Neuronal stem cell (in vitro differentiated cells): ENCODE data around the gene RNF32.

Experiments used
- DNase-seq: peaks from one replicate; pipeline ENCODE4 v3.0.0-alpha.2; 2013; ENCODE audit warnings: low spot score
- H2AFZ ChIP-seq: one replicate; pipeline ENCODE4 v1.6.1; 2013; ENCODE audit warnings: mild to moderate bottlenecking, low read length, inconsistent platforms
- H2AK5ac ChIP-seq: 2 replicates; pipeline ENCODE4 v1.6.1; 2013; ENCODE audit warnings: low read depth, mild to moderate bottlenecking, inconsistent platforms, low read length, moderate library complexity, mixed read lengths
- H2BK120ac ChIP-seq: 2 replicates; pipeline ENCODE4 v1.6.1; 2013; ENCODE audit warnings: low read depth, mild to moderate bottlenecking, inconsistent platforms, low read length, moderate library complexity, mixed read lengths
- H2BK12ac ChIP-seq: one replicate; pipeline ENCODE4 v1.6.1; 2013; ENCODE audit warnings: low read length, inconsistent platforms
- H2BK15ac ChIP-seq: 2 replicates; pipeline ENCODE4 v1.6.1; 2013; ENCODE audit warnings: mild to moderate bottlenecking, low read length, inconsistent platforms, mixed read lengths
- H2BK5ac ChIP-seq: one replicate; pipeline ENCODE4 v1.6.1; 2013; ENCODE audit warnings: inconsistent platforms, mild to moderate bottlenecking, low read length, moderate library complexity
- H3K14ac ChIP-seq: one replicate; pipeline ENCODE4 v1.6.1; 2013; ENCODE audit warnings: low read length, inconsistent platforms
- H3K18ac ChIP-seq: 2 replicates; pipeline ENCODE4 v1.6.1; 2013; ENCODE audit warnings: low read length, inconsistent platforms
- H3K23ac ChIP-seq: 2 replicates; pipeline ENCODE4 v1.6.1; 2013; ENCODE audit warnings: low read depth, mild to moderate bottlenecking, mixed read lengths, low read length, inconsistent platforms; ENCODE audit not compliant: poor library complexity
- H3K27ac ChIP-seq: replicated peaks from 3 replicates; pipeline ENCODE4 v1.5.1; 2013; ENCODE audit warnings: low read length, inconsistent platforms
- H3K27me3 ChIP-seq, 3 experiments: 2 replicates each; pipeline ENCODE4 v1.6.1; 2013; ENCODE audit warnings: low read length in 3 of 3, mild to moderate bottlenecking in 2 of 3, inconsistent platforms in 1 of 3, low read depth in 1 of 3, mixed read lengths in 1 of 3, moderate library complexity in 1 of 3; ENCODE audit not compliant: control insufficient read depth in 3 of 3, insufficient read depth in 3 of 3
- H3K36me3 ChIP-seq, 2 donors: replicated peaks in 1 of 2; 2 replicates each; pipeline ENCODE4 v1.6.1; 2013; ENCODE audit warnings: low read length in 2 of 2; ENCODE audit not compliant: control insufficient read depth in 2 of 2, insufficient read depth in 2 of 2
- H3K4ac ChIP-seq: 2 replicates; pipeline ENCODE4 v1.6.1; 2013; ENCODE audit warnings: inconsistent platforms, mild to moderate bottlenecking, low read length, moderate library complexity
- H3K4me1 ChIP-seq, 2 donors: 1 replicate in 1 of 2; 2 replicates in 1 of 2; pipeline ENCODE4 v1.6.1; 2013; ENCODE audit warnings: low read length in 2 of 2, low read depth in 1 of 2; ENCODE audit not compliant: control insufficient read depth in 2 of 2, insufficient read depth in 1 of 2
- H3K4me2 ChIP-seq: one replicate; pipeline ENCODE4 v1.6.1; 2013; ENCODE audit warnings: mild to moderate bottlenecking, low read length, inconsistent platforms; ENCODE audit not compliant: insufficient read depth, poor library complexity, severe bottlenecking
- H3K4me3 ChIP-seq, 2 donors: 2 replicates each; pipeline ENCODE4 v1.5.1; 2013; ENCODE audit warnings: low read length in 2 of 2, mild to moderate bottlenecking in 2 of 2, inconsistent platforms in 1 of 2, moderate library complexity in 1 of 2
- H3K79me1 ChIP-seq: one replicate; pipeline ENCODE4 v1.6.1; 2013; ENCODE audit warnings: low read depth, mild to moderate bottlenecking, inconsistent platforms, low read length, moderate library complexity
- H3K9ac ChIP-seq: one replicate; pipeline ENCODE4 v1.6.1; 2013; ENCODE audit warnings: mild to moderate bottlenecking, low read depth, low read length, inconsistent platforms; ENCODE audit not compliant: poor library complexity
- H3K9me3 ChIP-seq, 2 donors: replicated peaks in 1 of 2; 2 replicates each; pipeline versions ENCODE3 to v1.6.1; 2013; ENCODE audit warnings: low read length in 2 of 2, mild to moderate bottlenecking in 2 of 2, inconsistent platforms in 1 of 2, low read depth in 1 of 2, mixed read lengths in 1 of 2, moderate library complexity in 1 of 2; ENCODE audit not compliant: control insufficient read depth in 2 of 2, insufficient read depth in 1 of 2
- H4K8ac ChIP-seq: one replicate; pipeline ENCODE4 v1.6.1; 2013; ENCODE audit warnings: low read depth, mild to moderate bottlenecking, inconsistent platforms, low read length, moderate library complexity
- H4K91ac ChIP-seq: one replicate; pipeline ENCODE4 v1.6.1; 2013; ENCODE audit warnings: low read length, low read depth, mild to moderate bottlenecking, inconsistent platforms; ENCODE audit not compliant: poor library complexity
- WGBS, 2 donors: extraction: QIAGEN DNeasy Blood & Tissue Kit; methylation state at CpG; one replicate each; pipeline ENCODE4 v1.1.7; 2013; ENCODE audit warnings: missing lambda C conversion rate in 2 of 2, mixed read lengths in 1 of 2; ENCODE audit not compliant: insufficient read length in 2 of 2, insufficient replicate concordance in 1 of 2; ENCODE audit errors: extremely low coverage in 2 of 2; 5-methylcytosine and 5-hydroxymethylcytosine counted together

The RNF32 gene

DNA sequence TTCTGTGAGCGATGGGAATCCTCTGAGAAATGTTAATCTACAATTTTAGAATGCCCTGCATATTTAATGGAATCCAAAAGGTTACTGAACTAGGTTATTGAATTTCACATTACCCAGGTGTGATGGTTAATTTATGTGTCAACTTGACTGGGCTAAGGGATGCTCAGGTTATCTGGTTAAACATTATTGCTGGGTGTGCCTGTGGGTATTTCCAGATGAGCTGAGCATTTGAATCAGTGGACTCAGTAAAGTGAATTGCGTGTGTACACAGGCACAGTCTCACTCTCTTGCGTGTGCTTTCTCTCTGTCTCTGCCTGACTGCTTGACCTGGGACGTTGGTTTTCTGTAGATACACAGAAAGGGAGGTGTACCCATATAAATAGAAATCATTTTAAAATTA lies 21.7 kb downstream of the RNF32 start:
- Histone ChIP-seq H3K9me3 (no peaks in the 10 kb centered on the region), H3K4me3 (no peak overlapping the region), H3K27ac (no peak overlapping the region), H3K9ac (no peak overlapping the region), H4K91ac (no peak overlapping the region), H2AK5ac (no peak overlapping the region), H3K4me1 (peaks cover 0 to 11% of the 10 kb centered on the region in 2 donors), H2BK15ac (no peak overlapping the region), H2AFZ (no peak overlapping the region), H3K27me3 (no peaks in the 10 kb centered on the region), H3K4me2 (no peak overlapping the region), H3K18ac (no peak overlapping the region), H4K8ac (no peak overlapping the region), H3K14ac (no peak overlapping the region), H2BK12ac (no peak overlapping the region), H3K4ac (no peak overlapping the region), H2BK120ac (no peak overlapping the region), H2BK5ac (no peak overlapping the region), H3K36me3 (no peaks in the 10 kb centered on the region), H3K23ac (no peak overlapping the region), H3K79me1 (no peaks in the 10 kb centered on the region)
- DNase-seq = no peak
- WGBS, 2 donors = no CpG with 5 or more reads among the region's 4 CpGs

DNA sequence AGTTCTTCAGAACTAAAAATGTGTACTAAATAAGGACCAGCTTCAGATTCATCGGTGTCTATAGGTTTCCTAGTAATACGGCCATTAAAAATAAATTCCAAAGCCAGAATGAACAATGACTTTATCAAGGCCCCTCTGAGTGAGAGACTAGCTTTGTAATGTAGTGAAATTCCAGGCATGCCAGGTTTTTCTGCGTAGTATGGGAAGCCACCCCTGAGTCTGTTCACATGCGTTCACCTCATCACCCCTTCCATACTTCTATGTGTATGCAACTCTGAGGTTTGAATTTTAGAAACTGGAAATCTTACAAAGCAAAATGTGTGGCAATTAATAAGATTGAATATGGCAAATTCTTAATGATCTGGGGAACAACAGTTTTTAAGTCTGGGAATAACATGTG lies 24.5 kb downstream of the RNF32 start:
- Histone ChIP-seq H3K18ac (no peak overlapping the region), H4K91ac (no peak overlapping the region), H2AK5ac (no peak overlapping the region), H2BK120ac (no peak overlapping the region), H2BK12ac (no peak overlapping the region), H3K4ac (no peak overlapping the region), H2AFZ (no peak overlapping the region), H3K23ac (no peak overlapping the region), H3K27ac (peak overlapping the region; percentile 66), H3K9me3 (peaks cover 3 to 5% of the 10 kb centered on the region in 2 donors), H2BK5ac (no peak overlapping the region), H3K14ac (no peak overlapping the region), H3K9ac (no peak overlapping the region), H2BK15ac (no peak overlapping the region), H3K79me1 (no peaks in the 10 kb centered on the region), H4K8ac (no peak overlapping the region), H3K27me3 (no peaks in the 10 kb centered on the region), H3K4me2 (no peak overlapping the region), H3K4me3 (no peak overlapping the region), H3K4me1 (peaks cover 0 to 11% of the 10 kb centered on the region in 2 donors), H3K36me3 (peaks cover 4 to 7% of the 10 kb centered on the region in 2 donors)
- peak; percentile 42 for DNase-seq
- WGBS, 2 donors = no CpG with 5 or more reads among the region's 4 CpGs

DNA sequence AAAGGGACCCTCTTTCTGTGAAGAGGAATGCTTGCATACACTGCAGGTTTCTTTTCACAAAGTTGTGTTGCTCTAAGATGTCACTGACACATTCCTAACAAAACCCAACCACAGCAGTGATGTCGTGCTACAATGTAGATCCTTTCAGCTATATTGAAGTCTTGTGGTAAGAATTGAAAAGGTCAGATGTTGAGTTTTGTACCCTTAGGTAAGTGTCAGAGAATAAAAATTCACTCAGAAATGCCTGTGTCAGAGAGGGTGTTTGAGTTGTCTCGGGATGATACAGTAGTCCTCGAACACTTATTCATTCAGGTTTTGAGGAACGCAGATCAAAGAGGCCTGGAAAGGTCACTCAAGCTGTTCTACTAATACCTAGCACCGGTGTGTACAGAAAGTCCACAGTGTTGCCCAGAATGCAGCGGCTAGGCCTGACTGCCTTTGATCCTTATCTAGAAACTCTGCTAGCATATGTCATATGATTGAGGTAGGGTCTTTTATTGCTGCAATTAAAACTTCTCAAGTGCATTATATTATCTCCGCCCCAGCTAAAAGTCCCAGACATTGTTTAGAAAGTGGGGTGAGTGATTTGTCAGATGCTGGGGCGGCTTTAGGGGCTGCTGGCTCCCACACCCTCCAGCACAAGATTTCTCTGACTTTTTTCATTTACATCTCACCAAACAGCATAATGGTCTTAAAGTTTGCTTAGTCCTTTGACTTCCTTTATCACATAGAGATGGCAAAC lies 26.0 kb downstream of the RNF32 start:
- no peak overlapping the region for H2BK12ac ChIP-seq
- H3K14ac ChIP-seq = no peak overlapping the region
- peaks cover 3 to 5% of the 10 kb centered on the region in 2 donors for H3K9me3 ChIP-seq
- WGBS, 2 donors = no CpG with 5 or more reads among the region's 8 CpGs
- DNase-seq = no peak
- H3K9ac ChIP-seq = no peak overlapping the region
- peak overlapping the region; percentile 1 for H2BK15ac ChIP-seq
- H3K79me1 ChIP-seq = no peaks in the 10 kb centered on the region
- H3K4me1 ChIP-seq = peaks cover 0 to 11% of the 10 kb centered on the region in 2 donors
- no peak overlapping the region for H3K18ac ChIP-seq
- H3K4ac ChIP-seq = no peak overlapping the region
- no peak overlapping the region for H2AFZ ChIP-seq
- no peak overlapping the region for H2AK5ac ChIP-seq
- H3K4me3 ChIP-seq = no peak overlapping the region
- no peak overlapping the region for H2BK120ac ChIP-seq
- no peak overlapping the region for H2BK5ac ChIP-seq
- H3K4me2 ChIP-seq = no peak overlapping the region
- H3K36me3 ChIP-seq = peaks cover 4 to 14% of the 10 kb centered on the region in 2 donors
- H3K27me3 ChIP-seq = no peaks in the 10 kb centered on the region
- peak overlapping the region; percentile 61 for H3K27ac ChIP-seq
- no peak overlapping the region for H4K8ac ChIP-seq
- H4K91ac ChIP-seq = no peak overlapping the region
- no peak overlapping the region for H3K23ac ChIP-seq

DNA sequence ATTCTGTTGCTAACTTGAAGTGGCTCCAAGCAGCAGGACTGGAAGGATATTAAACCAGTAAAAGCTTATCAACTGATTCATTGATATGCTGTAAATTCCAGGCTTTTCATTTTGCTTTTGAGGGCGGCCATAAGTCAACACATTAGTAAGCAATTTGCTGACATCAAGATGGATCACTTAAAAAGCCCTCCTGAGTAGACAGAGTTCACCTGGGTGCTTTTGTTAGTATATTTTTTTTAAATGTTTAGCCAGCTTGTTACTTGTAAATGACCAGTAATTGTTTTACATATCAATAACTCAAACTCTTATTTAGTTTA lies 26.5 kb downstream of the RNF32 start:
- Histone ChIP-seq H2AFZ (no peak overlapping the region), H3K23ac (no peak overlapping the region), H3K4me1 (peaks cover 0 to 11% of the 10 kb centered on the region in 2 donors), H4K91ac (no peak overlapping the region), H2AK5ac (no peak overlapping the region), H2BK15ac (no peak overlapping the region), H2BK12ac (no peak overlapping the region), H3K4ac (no peak overlapping the region), H3K36me3 (peaks cover 4 to 15% of the 10 kb centered on the region in 2 donors), H3K9ac (no peak overlapping the region), H3K27ac (peak overlapping the region; percentile 61), H3K79me1 (no peaks in the 10 kb centered on the region), H3K14ac (no peak overlapping the region), H2BK120ac (no peak overlapping the region), H3K27me3 (no peaks in the 10 kb centered on the region), H3K18ac (no peak overlapping the region), H3K4me3 (no peak overlapping the region), H2BK5ac (no peak overlapping the region), H3K4me2 (no peak overlapping the region), H3K9me3 (peaks cover 3 to 5% of the 10 kb centered on the region in 2 donors), H4K8ac (no peak overlapping the region)
- WGBS, 2 donors = no CpG with 5 or more reads among the region's 1 CpG
- DNase-seq = no peak
